Smooth muscle cell of the brain vasculature (primary cell): Measurements from ENCODE around the gene CD52.
"Not testable (repeated sequence)": the region's sequence is repeated elsewhere in the genome, so short reads cannot be mapped to it uniquely, and the experiment has no call there.

Experiments
- DNase-seq: peaks from one replicate; pipeline ENCODE4 v3.0.0-alpha.2; 2012; ENCODE audit warnings: low read depth, low spot score

The CD52 gene

GRCh38 chr1:26330276-26330675, 12.5 kb downstream of the CD52 start:
- DNase-seq = no peak

GRCh38 chr1:26333312-26333711, 15.6 kb downstream of the CD52 start:
- not testable (repeated sequence) for DNase-seq

GRCh38 chr1:26335774-26336476, 18.2 kb downstream of the CD52 start:
- no peak for DNase-seq

- DNase-seq = no peak
Observed at GRCh38 chr1:26336477-26337205, 18.9 kb downstream of the CD52 start.

DNA sequence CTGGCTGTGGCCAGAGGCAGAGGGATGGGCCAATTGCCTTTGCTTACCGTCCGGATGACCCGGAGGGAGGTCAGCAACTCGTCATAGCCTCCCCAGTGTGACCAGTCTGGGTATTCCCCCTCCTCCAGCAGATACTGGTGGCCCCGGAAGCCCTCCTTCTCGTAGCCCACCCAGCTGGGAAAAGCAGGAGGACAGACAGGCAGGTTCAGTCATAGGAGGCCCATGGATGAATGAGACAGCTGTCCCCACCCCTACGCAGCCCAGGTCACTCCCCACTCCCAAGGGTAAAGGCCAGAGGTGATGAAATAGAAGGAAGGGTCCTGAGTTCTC, 19.4 kb downstream of the CD52 start:
- no peak for DNase-seq

DNA sequence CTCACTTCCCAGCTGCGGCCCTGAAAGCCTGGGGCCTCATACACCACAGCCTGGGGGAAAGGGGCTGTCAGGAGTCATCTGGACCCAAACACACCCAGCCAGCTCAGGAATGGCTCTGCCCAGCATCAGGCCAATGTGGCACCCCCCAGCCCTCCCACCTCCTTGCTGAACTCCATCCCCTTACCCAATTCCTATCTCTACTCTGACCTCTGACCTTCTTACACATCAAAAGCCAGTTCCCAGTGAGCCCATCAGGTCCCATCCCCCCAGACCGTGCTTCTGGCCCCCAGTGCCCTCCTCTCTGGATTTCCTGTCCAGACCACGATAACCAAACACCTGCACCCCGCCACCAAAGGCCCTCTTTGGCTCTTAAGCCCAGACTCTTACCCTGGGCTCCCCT, 19.9 kb downstream of the CD52 start:
- no peak for DNase-seq

DNA sequence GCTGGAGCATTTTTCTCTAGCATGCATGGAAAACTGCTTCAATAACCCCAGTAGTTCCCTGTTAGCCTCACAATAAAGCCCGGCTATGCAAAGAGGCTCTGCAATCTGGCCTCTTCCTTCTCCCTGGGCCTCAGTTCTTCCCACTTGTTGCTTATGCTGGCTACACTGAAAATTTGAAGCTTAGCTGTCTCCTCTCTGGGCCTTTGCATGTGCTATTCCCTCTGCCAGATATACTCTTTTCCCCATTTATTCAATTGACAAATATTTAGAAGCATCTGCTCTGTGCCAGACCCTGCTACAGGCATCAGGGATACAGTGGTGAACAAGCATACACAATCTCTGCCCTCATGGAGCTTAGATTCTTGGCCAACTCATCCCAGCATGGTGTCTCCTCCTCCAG, 20.9 kb downstream of the CD52 start:
- no peak for DNase-seq

DNA sequence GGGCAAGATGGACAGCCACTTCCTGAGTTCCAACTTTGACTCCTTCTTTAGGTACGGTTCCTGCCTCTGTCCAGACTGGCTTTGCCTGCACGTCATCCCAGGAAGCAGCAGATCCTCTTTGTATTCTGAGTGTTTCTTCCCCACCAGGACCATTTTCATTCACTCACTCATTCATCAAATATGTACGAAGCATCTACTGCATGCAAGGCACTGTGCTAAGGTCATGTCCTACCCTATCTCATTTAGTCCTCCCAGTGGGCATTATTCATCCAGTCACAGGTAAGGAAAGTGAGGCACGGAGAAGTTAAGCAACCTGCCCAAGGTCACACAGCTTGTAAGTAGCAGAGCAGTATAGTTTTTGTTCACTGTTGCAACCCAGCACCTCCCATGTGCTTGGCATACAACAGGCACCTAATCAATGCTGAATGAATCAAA, 22.3 kb downstream of the CD52 start:
- no peak for DNase-seq

GRCh38 chr1:26344147-26344920, 26.6 kb downstream of the CD52 start:
- no peak for DNase-seq

- DNase-seq = no peak
Observed at GRCh38 chr1:26345718-26346117, 28.0 kb downstream of the CD52 start.

GRCh38 chr1:26346274-26347033, 28.7 kb downstream of the CD52 start:
- no peak for DNase-seq

DNA sequence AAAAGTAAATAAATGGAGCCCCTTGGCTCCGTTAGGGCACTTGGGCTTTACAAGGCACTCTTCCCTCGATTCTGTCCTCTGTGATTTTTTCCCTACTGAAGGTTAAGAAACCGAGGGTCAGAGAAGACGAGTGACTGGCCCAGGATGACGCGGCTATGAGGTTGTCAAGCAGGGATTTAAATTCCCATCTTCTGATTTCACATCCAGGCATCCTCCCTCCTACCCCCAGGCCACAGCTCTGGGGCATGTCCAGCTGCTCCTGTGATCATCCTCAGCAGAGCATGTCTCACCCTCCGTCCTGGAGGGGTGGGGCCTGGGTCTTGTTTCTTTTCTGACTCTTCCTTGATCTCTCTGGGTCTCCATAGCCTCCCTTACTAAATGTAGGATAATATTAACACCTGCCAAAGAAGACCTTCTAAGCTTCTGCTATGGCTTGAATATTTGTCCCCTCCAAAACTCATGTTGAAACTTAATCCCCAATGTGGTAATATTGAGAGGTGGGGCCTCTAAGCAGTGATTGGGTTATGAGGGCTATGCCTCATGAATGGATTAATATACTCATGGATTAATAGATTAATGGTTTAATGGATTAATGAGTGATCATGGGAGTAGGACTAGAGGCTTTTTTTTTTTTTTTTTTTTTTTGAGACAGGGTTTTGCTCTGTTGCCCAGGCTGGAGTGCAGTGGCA, 31.6 kb downstream of the CD52 start:
- no peak for DNase-seq

DNA sequence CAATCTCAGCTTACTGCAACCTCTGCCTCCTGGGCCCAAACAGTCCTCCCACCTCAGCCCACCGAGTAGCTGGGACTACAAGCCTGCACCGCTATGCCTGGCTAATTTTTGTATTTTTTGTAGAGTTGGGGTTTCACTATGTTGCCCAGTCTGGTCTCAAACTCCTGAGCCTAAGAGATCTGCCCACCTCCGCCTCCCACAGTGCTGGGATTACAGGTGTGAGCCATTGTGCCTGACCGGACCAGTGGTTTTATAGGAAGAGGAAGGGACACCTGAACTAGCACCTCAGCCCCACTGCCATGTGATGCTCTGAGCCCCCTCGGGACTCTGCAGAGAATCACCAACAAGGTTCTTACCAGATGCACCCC, 32.1 kb downstream of the CD52 start:
- no peak for DNase-seq

GRCh38 chr1:26350343-26350700, 32.6 kb downstream of the CD52 start:
- DNase-seq = no peak

- DNase-seq = no peak
Observed at GRCh38 chr1:26350701-26351589, 33.2 kb downstream of the CD52 start.

GRCh38 chr1:26351590-26352337, 34.0 kb downstream of the CD52 start:
- no peak for DNase-seq

DNA sequence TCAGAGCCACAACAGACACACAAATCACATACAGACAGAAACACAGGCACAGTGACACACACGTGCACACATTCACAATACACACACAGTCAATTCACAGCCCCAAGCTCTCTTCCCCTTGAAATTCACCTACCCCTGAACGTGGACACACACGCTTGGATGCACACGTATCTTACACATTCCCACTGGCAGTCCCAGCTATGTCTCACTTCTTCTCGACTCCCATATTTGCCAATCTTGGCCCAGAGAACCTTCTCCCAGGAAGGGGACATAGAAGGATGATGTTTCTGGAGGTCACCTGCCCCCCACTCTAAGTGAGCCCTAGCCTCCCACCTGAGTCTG, 34.6 kb downstream of the CD52 start:
- no peak for DNase-seq

DNA sequence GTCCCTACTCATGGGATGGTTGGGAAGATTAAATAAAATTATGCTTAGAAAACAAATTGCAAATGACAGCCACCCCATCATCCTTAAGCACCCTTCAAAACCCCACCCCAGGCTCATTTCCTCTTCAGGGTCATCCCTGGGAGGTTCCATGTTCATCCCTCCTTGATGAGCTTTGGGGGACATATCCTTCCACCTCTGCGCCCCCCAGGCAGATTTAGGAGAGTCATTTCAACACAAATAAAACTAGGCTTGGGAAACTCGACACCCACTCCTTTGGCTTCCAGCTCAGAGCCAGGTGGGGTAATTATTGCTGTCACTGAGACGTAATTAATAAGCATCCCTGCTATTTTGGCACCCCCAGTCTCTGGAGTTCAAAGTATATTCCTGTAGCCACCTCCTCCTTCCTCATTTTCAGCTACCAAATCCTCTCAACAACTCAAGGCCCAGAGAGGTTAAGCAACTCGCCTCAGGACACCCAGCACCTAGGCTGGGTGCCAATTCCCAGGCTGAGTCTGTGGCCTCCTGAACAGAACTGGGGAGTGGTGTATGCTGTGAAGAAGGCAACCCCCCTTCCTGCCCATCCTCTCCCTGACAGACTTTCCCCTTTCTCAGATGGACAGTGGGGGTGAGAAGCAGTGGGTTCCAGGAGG, 35.6 kb downstream of the CD52 start:
- no peak for DNase-seq
